SK-N-SH (cell line): ENCODE data around the gene PARP1. TPM values are rescaled to one million over a fixed set of nuclear protein-coding genes. Genes with fewer than 3 reads are reported as not detected.

ENCODE experiments used
- CTCF ChIA-PET: fragments of 300-600, 350-600 bp; formaldehyde crosslinking; extraction: SDS; loops from one replicate; lab custom pipeline; 2021; lab: Yijun Ruan, JAX
- POLR2A ChIA-PET: fragments of 350-600 bp; sonication (Branson Sonifier 250); formaldehyde crosslinking; extraction: SDS; loops from one replicate; lab custom pipeline; 2020; ENCODE audit warnings: antibody characterized with exemption, inconsistent platforms; lab: Yijun Ruan, JAX
- DNase-seq: peaks from one replicate; pipeline ENCODE4 v3.0.0; 2012
- H2AFZ ChIP-seq: fragments of 200-600 bp; sonication (generic); 2 replicates; pipeline ENCODE4 v1.8.1; 2016; ENCODE audit warnings: antibody characterized with exemption, mild to moderate bottlenecking, low read depth
- H3F3A ChIP-seq: fragments of 200-600 bp; sonication (generic); replicated peaks from 2 replicates; pipeline ENCODE3; 2016; ENCODE audit warnings: antibody characterized with exemption, mild to moderate bottlenecking; ENCODE audit not compliant: insufficient read depth
- H3K27ac ChIP-seq, 2 experiments: fragments of 200-500 bp in 1 of 2; fragments of 200-600 bp in 1 of 2; sonication (Bioruptor generic) in 1 of 2; sonication (generic), shearing (Covaris generic) in 1 of 2; 2 replicates each; pipeline versions ENCODE4 v1.5.1 to v1.6.1; 2014 to 2016; ENCODE audit warnings: low read depth in 2 of 2, inconsistent platforms in 1 of 2, low read length in 1 of 2, mild to moderate bottlenecking in 1 of 2, mixed read lengths in 1 of 2
- H3K27me3 ChIP-seq: fragments of 200-600 bp; sonication (generic), shearing (Covaris generic); 2 replicates; pipeline ENCODE4 v1.6.1; 2016; ENCODE audit warnings: mixed run types; ENCODE audit not compliant: insufficient read depth
- H3K36me3 ChIP-seq, 2 experiments: fragments of 200-500 bp in 1 of 2; fragments of 200-600 bp in 1 of 2; sonication (Bioruptor generic) in 1 of 2; sonication (generic) in 1 of 2; replicated peaks in 1 of 2; 2 replicates each; pipeline versions ENCODE3 to v1.5.1; 2014 to 2016; ENCODE audit warnings: low read length in 1 of 2, mild to moderate bottlenecking in 1 of 2; ENCODE audit not compliant: insufficient read depth in 2 of 2, control insufficient read depth in 1 of 2
- H3K4me1 ChIP-seq, 2 experiments: fragments of 200-500 bp in 1 of 2; fragments of 200-600 bp in 1 of 2; sonication (Bioruptor generic) in 1 of 2; sonication (generic), shearing (Covaris generic) in 1 of 2; 2 replicates each; pipeline versions ENCODE4 v1.5.1 to v1.6.1; 2014 to 2016; ENCODE audit warnings: low read depth in 1 of 2, low read length in 1 of 2, mixed run types in 1 of 2; ENCODE audit not compliant: insufficient read depth in 2 of 2, control insufficient read depth in 1 of 2
- H3K4me2 ChIP-seq: fragments of 200-600 bp; sonication (generic), shearing (Covaris generic); 2 replicates; pipeline ENCODE4 v1.6.1; 2017; ENCODE audit warnings: mixed run types
- H3K4me3 ChIP-seq, 2 experiments: fragments of 200-500 bp in 1 of 2; fragments of 200-600 bp in 1 of 2; sonication (Bioruptor generic) in 1 of 2; sonication (generic), shearing (Covaris generic) in 1 of 2; 2 replicates each; pipeline versions ENCODE4 v1.5.1 to v1.8.1; 2014 to 2016; ENCODE audit warnings: low read depth in 2 of 2, inconsistent platforms in 1 of 2, low read length in 1 of 2, mild to moderate bottlenecking in 1 of 2, mixed read lengths in 1 of 2, moderate library complexity in 1 of 2
- H3K79me2 ChIP-seq: fragments of 200-600 bp; sonication (generic); 2 replicates; pipeline ENCODE4 v1.8.1; 2017; ENCODE audit warnings: mild to moderate bottlenecking; ENCODE audit not compliant: insufficient read depth
- H3K9ac ChIP-seq: fragments of 200-600 bp; sonication (generic); 2 replicates; pipeline ENCODE4 v1.6.1; 2017; ENCODE audit warnings: mixed run types
- H3K9me2 ChIP-seq: fragments of 200-600 bp; sonication (generic); 2 replicates; pipeline ENCODE4 v1.6.1; 2017; ENCODE audit warnings: mixed run types
- H3K9me3 ChIP-seq: fragments of 200-600 bp; sonication (generic); 2 replicates; pipeline ENCODE4 v1.6.1; 2017; ENCODE audit warnings: mixed run types, mild to moderate bottlenecking, moderate library complexity
- H4K20me1 ChIP-seq: fragments of 200-600 bp; sonication (generic); 2 replicates; pipeline ENCODE4 v1.6.1; 2017; ENCODE audit warnings: mild to moderate bottlenecking, mixed run types; ENCODE audit not compliant: insufficient read depth
- CHD2 ChIP-seq: fragments of 150-350 bp; IDR thresholded peaks from 2 replicates; pipeline ENCODE4 v1.6.1; 2018; ENCODE audit warnings: low read length; ENCODE audit not compliant: partially characterized antibody
- ELF1 ChIP-seq: IDR thresholded peaks from 2 replicates; pipeline ENCODE4 v1.4.0; 2012
- EZH2phosphoT487 ChIP-seq: fragments of 200-600 bp; sonication (generic); IDR thresholded peaks from 2 replicates; pipeline ENCODE4 v1.6.1; 2017; ENCODE audit warnings: low read depth, mixed run types, mild to moderate bottlenecking, antibody characterized with exemption, moderate library complexity, borderline replicate concordance
- FOXJ3 ChIP-seq: sonication (generic); formaldehyde crosslinking; IDR thresholded peaks from 2 replicates; pipeline ENCODE4 v1.5.1; 2020; ENCODE audit warnings: mild to moderate bottlenecking, missing genetic modification reagents
- FOXM1 ChIP-seq: IDR thresholded peaks from 2 replicates; pipeline ENCODE4 v1.4.0; 2012; ENCODE audit warnings: low read depth, mild to moderate bottlenecking
- GABPA ChIP-seq: IDR thresholded peaks from 2 replicates; pipeline ENCODE4 v1.4.0; 2012; ENCODE audit warnings: low read depth, mild to moderate bottlenecking
- GATA2 ChIP-seq: sonication (generic); formaldehyde crosslinking; IDR thresholded peaks from 2 replicates; pipeline ENCODE4 v1.5.0; 2020; ENCODE audit warnings: mild to moderate bottlenecking, missing genetic modification reagents
- IRF3 ChIP-seq: fragments of 150-350 bp; IDR thresholded peaks from 2 replicates; pipeline ENCODE4 v1.6.1; 2016; ENCODE audit warnings: mild to moderate bottlenecking, low read depth, low read length
- MXI1 ChIP-seq: IDR thresholded peaks from 2 replicates; pipeline ENCODE4 v1.6.1; 2012; ENCODE audit warnings: mild to moderate bottlenecking, low read depth, low read length, improper control_type of control experiment
- NRF1 ChIP-seq: IDR thresholded peaks from 2 replicates; pipeline ENCODE4 v1.6.1; 2012; ENCODE audit warnings: low read depth, mild to moderate bottlenecking, low read length
- RAD21 ChIP-seq: IDR thresholded peaks from 2 replicates; pipeline ENCODE4 v1.6.1; 2012; ENCODE audit warnings: mild to moderate bottlenecking, low read length
- RFX5 ChIP-seq: IDR thresholded peaks from 2 replicates; pipeline ENCODE4 v1.6.1; 2012; ENCODE audit warnings: mild to moderate bottlenecking, improper control_type of control experiment, low read length
- RXRA ChIP-seq: IDR thresholded peaks from 2 replicates; pipeline ENCODE4 v1.4.0; 2012; ENCODE audit warnings: low read depth, mild to moderate bottlenecking, borderline replicate concordance
- SIN3A ChIP-seq: IDR thresholded peaks from 2 replicates; pipeline ENCODE4 v1.6.1; 2012; ENCODE audit warnings: low read depth, mild to moderate bottlenecking, low read length, moderate library complexity, borderline replicate concordance
- TAF1 ChIP-seq: IDR thresholded peaks from 2 replicates; pipeline ENCODE4 v1.6.1; 2012; ENCODE audit warnings: low read depth, mild to moderate bottlenecking, low read length, moderate library complexity, borderline replicate concordance
- TEAD4 ChIP-seq: IDR thresholded peaks from 2 replicates; pipeline ENCODE4 v1.4.0; 2012; ENCODE audit warnings: mild to moderate bottlenecking, borderline replicate concordance; ENCODE audit not compliant: insufficient read depth
- YY1 ChIP-seq: IDR thresholded peaks from 2 replicates; pipeline ENCODE4 v1.4.0; 2012; ENCODE audit warnings: low read depth, mild to moderate bottlenecking
- WGBS: methylation state at CpG from one replicate; pipeline ENCODE4 v1.1.6; 2017; ENCODE audit warnings: low lambda C conversion rate; 5-methylcytosine and 5-hydroxymethylcytosine counted together
- polyA plus RNA-seq, 3 experiments: library from polyadenylated mRNA; depleted of rRNA; stranded (reverse); fragments of >200 nt; gene quantifications; 2 replicates each; pipeline ENCODE4 v1.2.3, GENCODE V29; 2012
- TF ChIP-seq, protein P1 (sequence below): IDR thresholded peaks from 2 replicates; pipeline ENCODE4 v1.4.0; 2012; ENCODE audit warnings: low read depth, borderline replicate concordance
- TF ChIP-seq, protein P2 (sequence below): IDR thresholded peaks from 2 replicates; pipeline ENCODE4 v1.6.1; 2012; ENCODE audit warnings: mild to moderate bottlenecking, low read depth, low read length, moderate library complexity

PARP1 gene
- polyA plus RNA-seq, 1 of the 3 experiments (the other 2 are of a cell fraction), result 239 TPM

DNA sequence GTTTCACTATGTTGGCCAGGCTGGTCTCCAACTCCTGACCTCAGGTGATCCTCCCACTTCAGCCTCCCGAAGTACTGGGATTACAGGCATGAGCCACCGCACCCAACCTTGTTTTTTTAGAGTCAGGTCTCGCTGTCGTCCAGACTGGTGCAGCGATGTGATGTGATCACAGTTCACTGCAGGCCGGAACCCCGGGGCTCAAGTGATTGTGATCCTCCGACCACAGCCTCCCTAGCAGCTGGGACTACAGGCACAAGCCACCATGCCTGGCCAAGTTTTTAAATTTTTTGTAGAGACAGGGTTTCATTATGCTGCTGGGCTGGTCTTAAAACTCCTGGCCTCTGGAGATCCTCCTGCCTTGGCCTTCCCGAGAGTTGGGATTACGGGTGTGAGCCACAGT lies 52.9 kb downstream of the PARP1 start:
- Histone ChIP-seq H2AFZ (no peak overlapping the region), H3F3A (no peaks in the 10 kb centered on the region), H3K27ac (no peak overlapping the region), H3K79me2 (no peaks in the 10 kb centered on the region), H4K20me1 (no peaks in the 10 kb centered on the region), H3K4me1 (peaks cover 0 to 30% of the 10 kb centered on the region in 2 experiments; a peak in 1 of 4 replicates), H3K9me3 (no peaks in the 10 kb centered on the region), H3K4me3 (no peak overlapping the region), H3K9me2 (no peaks in the 10 kb centered on the region), H3K9ac (no peak overlapping the region), H3K36me3 (peaks cover 5 to 19% of the 10 kb centered on the region in 2 experiments), H3K4me2 (no peak overlapping the region), H3K27me3 (no peaks in the 10 kb centered on the region)
- no peak for DNase-seq
- ChIA-PET CTCF (interaction anchor here (0.6 to 1.6 kb wide), 2 partner anchors 9 to 17 kb away, joined by 3 to 5 read pairs; no protein-coding TSS in a partner anchor), POLR2A (no interaction called here)
- WGBS, result 99% methylated on average over 10 of the region's 10 CpGs
- TF ChIP-seq, protein P1, sequence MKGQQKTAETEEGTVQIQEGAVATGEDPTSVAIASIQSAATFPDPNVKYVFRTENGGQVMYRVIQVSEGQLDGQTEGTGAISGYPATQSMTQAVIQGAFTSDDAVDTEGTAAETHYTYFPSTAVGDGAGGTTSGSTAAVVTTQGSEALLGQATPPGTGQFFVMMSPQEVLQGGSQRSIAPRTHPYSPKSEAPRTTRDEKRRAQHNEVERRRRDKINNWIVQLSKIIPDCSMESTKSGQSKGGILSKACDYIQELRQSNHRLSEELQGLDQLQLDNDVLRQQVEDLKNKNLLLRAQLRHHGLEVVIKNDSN, result no peak
- TF ChIP-seq CHD2, result no peak
- TF ChIP-seq ELF1, result no peak
- TF ChIP-seq, protein P2, sequence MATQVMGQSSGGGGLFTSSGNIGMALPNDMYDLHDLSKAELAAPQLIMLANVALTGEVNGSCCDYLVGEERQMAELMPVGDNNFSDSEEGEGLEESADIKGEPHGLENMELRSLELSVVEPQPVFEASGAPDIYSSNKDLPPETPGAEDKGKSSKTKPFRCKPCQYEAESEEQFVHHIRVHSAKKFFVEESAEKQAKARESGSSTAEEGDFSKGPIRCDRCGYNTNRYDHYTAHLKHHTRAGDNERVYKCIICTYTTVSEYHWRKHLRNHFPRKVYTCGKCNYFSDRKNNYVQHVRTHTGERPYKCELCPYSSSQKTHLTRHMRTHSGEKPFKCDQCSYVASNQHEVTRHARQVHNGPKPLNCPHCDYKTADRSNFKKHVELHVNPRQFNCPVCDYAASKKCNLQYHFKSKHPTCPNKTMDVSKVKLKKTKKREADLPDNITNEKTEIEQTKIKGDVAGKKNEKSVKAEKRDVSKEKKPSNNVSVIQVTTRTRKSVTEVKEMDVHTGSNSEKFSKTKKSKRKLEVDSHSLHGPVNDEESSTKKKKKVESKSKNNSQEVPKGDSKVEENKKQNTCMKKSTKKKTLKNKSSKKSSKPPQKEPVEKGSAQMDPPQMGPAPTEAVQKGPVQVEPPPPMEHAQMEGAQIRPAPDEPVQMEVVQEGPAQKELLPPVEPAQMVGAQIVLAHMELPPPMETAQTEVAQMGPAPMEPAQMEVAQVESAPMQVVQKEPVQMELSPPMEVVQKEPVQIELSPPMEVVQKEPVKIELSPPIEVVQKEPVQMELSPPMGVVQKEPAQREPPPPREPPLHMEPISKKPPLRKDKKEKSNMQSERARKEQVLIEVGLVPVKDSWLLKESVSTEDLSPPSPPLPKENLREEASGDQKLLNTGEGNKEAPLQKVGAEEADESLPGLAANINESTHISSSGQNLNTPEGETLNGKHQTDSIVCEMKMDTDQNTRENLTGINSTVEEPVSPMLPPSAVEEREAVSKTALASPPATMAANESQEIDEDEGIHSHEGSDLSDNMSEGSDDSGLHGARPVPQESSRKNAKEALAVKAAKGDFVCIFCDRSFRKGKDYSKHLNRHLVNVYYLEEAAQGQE, result no peak
- TF ChIP-seq MXI1, result no peak
- TF ChIP-seq GABPA, result no peak
- TF ChIP-seq FOXJ3 (CRISPR knock-in tag), result no peak
- no peak for TF ChIP-seq TAF1
- TF ChIP-seq GATA2 (CRISPR knock-in tag), result no peak
- no peak for TF ChIP-seq RXRA
- TF ChIP-seq RFX5, result no peak
- no peak for TF ChIP-seq FOXM1
- TF ChIP-seq NRF1, result no peak
- TF ChIP-seq SIN3A, result no peak
- TF ChIP-seq YY1, result no peak
- no peak for TF ChIP-seq RAD21
- no peak for TF ChIP-seq EZH2phosphoT487
- no peak for TF ChIP-seq IRF3
- no peak for TF ChIP-seq TEAD4
